Measurements from ENCODE around the gene EDC3. TPM values are rescaled to one million over a fixed set of nuclear protein-coding genes. Genes with fewer than 3 reads are reported as not detected.

The EDC3 gene
- total RNA-seq, 1 donor from 2014 or later = 71.0 TPM

DNA sequence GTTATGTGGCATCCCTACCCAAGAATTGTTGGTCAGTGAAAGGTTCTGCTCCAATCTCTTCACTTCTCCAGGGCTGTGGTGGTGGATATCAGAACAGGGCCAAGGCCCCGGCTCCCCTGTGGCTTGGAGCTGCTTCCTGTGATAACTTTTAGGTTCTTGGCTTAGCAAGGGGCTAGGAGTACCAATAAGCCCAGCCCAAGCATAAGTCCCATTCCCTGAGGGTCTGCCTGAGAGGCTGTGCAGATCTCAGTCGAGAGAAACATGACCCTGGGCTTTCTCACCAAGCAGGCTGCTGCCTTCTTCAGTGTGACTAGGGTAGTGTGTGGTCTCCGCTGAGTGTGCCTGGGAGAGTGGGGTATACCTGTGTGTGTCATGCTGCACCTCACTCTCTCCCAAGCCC, 73.1 kb downstream of the EDC3 start:
- Mint-ChIP-seq H3K9me3 (ENCODE audit: unreplicated experiment) (no peaks in the 10 kb centered on the region), H3K4me3 (ENCODE audit: unreplicated experiment) (no peak overlapping the region), H3K36me3 (ENCODE audit: low read depth, unreplicated experiment) (peaks cover 62% of the 10 kb centered on the region), H3K27me3 (ENCODE audit: unreplicated experiment) (peaks cover 27% of the 10 kb centered on the region), H3K27ac (ENCODE audit: unreplicated experiment) (no peak overlapping the region), H3K4me1 (ENCODE audit: unreplicated experiment) (peaks cover 18% of the 10 kb centered on the region)
- DNase-seq (ENCODE audit: low spot score) = no peak
- TF ChIP-seq, protein P1, sequence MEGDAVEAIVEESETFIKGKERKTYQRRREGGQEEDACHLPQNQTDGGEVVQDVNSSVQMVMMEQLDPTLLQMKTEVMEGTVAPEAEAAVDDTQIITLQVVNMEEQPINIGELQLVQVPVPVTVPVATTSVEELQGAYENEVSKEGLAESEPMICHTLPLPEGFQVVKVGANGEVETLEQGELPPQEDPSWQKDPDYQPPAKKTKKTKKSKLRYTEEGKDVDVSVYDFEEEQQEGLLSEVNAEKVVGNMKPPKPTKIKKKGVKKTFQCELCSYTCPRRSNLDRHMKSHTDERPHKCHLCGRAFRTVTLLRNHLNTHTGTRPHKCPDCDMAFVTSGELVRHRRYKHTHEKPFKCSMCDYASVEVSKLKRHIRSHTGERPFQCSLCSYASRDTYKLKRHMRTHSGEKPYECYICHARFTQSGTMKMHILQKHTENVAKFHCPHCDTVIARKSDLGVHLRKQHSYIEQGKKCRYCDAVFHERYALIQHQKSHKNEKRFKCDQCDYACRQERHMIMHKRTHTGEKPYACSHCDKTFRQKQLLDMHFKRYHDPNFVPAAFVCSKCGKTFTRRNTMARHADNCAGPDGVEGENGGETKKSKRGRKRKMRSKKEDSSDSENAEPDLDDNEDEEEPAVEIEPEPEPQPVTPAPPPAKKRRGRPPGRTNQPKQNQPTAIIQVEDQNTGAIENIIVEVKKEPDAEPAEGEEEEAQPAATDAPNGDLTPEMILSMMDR (IDR thresholded peaks at IDR 0.05; ENCODE audit: unreplicated experiment) = no peak

DNA sequence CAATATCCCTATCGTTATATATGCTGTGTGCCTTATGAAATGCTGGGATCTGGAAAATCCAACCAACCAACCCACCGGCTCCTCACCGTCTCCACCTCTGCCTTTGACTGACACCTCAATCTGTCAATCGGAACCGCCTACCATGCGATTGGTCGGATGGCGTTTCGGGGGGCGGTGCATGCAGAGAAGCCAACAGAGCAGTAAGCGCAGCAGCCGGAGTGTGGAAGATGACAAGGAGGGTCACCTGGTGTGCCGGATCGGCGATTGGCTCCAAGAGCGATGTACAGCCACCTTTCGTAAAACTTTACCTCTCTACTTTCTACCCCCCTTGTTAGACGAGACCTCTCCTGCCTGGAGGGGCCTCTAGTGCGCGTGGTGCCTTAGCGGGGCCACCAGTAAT, 73.9 kb downstream of the EDC3 start:
- peak overlapping the region; percentile 70 for H3K4me3 Mint-ChIP-seq (ENCODE audit: unreplicated experiment)
- H3K4me1 Mint-ChIP-seq (ENCODE audit: unreplicated experiment) = peaks cover 26% of the 10 kb centered on the region
- no peak overlapping the region for H3K27ac Mint-ChIP-seq (ENCODE audit: unreplicated experiment)
- no peaks in the 10 kb centered on the region for H3K9me3 Mint-ChIP-seq (ENCODE audit: unreplicated experiment)
- peaks cover 63% of the 10 kb centered on the region for H3K36me3 Mint-ChIP-seq (ENCODE audit: low read depth, unreplicated experiment)
- TF ChIP-seq, protein P1 (IDR thresholded peaks at IDR 0.05; ENCODE audit: unreplicated experiment) = no peak
- peaks cover 34% of the 10 kb centered on the region for H3K27me3 Mint-ChIP-seq (ENCODE audit: unreplicated experiment)
- DNase-seq (ENCODE audit: low spot score) = no peak

DNA sequence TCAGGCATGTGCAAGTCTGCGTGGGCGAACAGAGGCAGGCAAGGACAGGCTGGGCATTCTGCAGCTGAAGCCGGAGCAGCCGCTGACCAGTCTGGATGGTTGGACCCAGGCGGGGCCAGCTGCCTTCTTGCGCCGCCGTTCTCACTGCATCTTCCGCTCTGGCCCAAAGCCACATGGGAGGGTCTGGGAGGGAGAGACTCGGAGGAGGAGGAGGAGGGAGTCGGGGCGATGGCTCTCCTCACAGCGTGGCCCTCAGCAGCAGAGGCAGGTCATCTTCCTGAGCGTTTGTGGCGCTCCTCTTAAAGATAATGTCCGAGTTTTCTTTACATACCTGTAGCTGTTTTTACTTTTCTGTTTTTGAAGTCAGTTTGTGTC, 74.3 kb downstream of the EDC3 start:
- Mint-ChIP-seq H3K27ac (ENCODE audit: unreplicated experiment) (no peak overlapping the region), H3K4me1 (ENCODE audit: unreplicated experiment) (peaks cover 30% of the 10 kb centered on the region), H3K36me3 (ENCODE audit: low read depth, unreplicated experiment) (peaks cover 65% of the 10 kb centered on the region), H3K4me3 (ENCODE audit: unreplicated experiment) (peak overlapping the region; percentile 70), H3K9me3 (ENCODE audit: unreplicated experiment) (no peaks in the 10 kb centered on the region), H3K27me3 (ENCODE audit: unreplicated experiment) (peaks cover 33% of the 10 kb centered on the region)
- TF ChIP-seq, protein P1 (IDR thresholded peaks at IDR 0.05; ENCODE audit: unreplicated experiment) = no peak
- DNase-seq (ENCODE audit: low spot score) = no peak

DNA sequence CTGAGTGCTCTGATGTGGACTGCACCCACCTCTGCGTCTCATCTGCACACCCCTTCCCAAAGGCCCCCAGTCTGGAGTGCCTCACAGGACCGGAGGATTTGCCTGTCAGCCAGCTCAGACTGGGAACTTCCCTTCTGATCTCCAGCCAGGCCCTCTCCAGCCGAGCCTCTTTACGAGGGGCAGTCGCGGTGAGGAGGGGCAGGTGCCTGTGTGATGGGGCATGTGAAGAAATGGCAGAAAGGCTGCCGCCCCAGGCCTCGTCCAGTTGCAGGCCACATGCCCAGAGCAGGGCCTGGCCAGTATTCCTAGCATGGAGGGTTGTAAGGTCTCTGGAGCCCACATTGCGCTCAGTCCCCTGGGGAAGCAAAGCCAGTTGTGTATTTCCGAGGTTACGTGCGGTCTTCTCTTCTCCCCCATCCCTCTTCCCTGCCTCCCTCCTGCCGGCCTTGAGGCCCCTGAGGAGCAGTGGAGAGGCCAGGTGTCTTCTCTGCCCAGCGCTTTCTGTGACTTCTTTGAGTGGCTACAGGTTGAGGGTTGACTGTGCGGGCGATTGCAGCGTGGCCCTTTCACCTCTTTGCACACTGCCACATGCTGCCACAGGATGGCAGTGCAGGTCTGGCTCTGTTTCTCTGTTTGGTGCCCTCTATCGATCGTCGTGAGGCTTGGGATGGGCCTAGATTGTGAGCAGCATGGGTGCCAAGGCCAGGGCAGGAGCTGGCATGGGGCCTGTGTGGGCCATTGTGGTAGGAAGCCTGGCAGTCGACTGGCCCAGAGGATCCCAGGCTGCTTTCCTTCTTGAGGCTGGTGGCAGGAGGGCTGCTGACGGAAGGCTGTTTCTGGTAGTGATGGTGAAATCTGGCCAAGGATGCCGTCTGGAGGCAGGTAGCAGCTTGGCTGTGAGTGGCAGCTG, 74.9 kb downstream of the EDC3 start:
- Mint-ChIP-seq H3K4me1 (ENCODE audit: unreplicated experiment) (peaks cover 33% of the 10 kb centered on the region), H3K27me3 (ENCODE audit: unreplicated experiment) (peaks cover 35% of the 10 kb centered on the region), H3K27ac (ENCODE audit: unreplicated experiment) (no peak overlapping the region), H3K36me3 (ENCODE audit: low read depth, unreplicated experiment) (peaks cover 63% of the 10 kb centered on the region), H3K9me3 (ENCODE audit: unreplicated experiment) (no peaks in the 10 kb centered on the region), H3K4me3 (ENCODE audit: unreplicated experiment) (peak overlapping the region; percentile 59)
- TF ChIP-seq, protein P1 (IDR thresholded peaks at IDR 0.05; ENCODE audit: unreplicated experiment) = peak; percentile 74
- DNase-seq (ENCODE audit: low spot score) = peak; percentile 81
